Measurements from ENCODE around the gene KIF12.

KIF12 gene

GRCh38 chr9:114126247-114127060 lies 27.4 kb upstream of the KIF12 start:
- TF ChIP-seq CTCF (IDR thresholded peaks at IDR 0.05): no peak

DNA sequence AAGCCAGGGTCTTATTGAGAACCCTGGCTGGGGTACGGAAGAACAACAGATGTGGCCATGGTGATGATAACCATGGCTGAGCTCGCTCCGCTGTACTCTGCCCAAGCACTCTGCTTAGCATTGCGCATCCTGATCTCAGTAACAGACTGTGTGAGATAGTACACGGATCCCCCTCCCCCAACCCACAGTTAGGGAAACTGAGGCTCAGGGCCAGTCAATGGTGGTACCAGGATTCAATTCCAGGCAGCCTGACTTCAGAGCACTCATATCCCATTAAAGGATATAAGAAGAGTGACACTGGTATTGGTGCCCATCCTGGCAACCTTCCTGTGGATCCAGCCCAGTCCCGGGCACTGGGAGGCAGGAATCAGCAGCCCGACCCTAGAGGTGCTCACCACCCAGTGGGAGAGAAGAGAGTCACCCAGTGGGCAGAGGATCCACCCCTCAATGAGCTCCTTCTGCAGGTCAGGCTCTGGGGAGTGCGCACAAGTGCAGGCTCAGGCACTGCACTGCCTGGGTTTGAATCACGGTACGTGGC lies 26.5 kb upstream of the KIF12 start:
- no peak for TF ChIP-seq CTCF (IDR thresholded peaks at IDR 0.05)

- no peak for TF ChIP-seq CTCF (IDR thresholded peaks at IDR 0.05)
Observed at GRCh38 chr9:114124666-114125475, 25.8 kb upstream of the KIF12 start.

DNA sequence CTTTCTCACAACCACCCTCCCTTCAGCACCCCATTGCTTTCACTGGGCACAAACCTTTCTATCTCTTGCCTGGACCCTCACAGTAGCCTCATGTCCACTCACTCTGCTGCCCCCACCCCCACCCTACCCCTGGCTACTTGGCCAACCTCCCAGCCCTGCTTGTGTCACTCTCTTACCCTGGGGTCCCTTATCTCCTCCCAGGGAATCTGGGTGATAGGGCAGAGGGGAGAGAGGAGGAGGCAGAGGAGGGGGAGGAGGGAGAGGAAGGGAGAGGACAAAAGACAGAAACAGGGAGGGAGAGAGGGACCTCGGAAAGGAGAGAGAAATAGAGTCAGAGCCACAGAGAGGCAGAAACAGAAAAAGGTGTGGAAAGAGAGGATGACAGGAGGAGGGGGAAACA lies 25.0 kb upstream of the KIF12 start:
- no peak for TF ChIP-seq CTCF (IDR thresholded peaks at IDR 0.05)

GRCh38 chr9:114123031-114123977 lies 24.2 kb upstream of the KIF12 start:
- TF ChIP-seq CTCF (IDR thresholded peaks at IDR 0.05): no peak

DNA sequence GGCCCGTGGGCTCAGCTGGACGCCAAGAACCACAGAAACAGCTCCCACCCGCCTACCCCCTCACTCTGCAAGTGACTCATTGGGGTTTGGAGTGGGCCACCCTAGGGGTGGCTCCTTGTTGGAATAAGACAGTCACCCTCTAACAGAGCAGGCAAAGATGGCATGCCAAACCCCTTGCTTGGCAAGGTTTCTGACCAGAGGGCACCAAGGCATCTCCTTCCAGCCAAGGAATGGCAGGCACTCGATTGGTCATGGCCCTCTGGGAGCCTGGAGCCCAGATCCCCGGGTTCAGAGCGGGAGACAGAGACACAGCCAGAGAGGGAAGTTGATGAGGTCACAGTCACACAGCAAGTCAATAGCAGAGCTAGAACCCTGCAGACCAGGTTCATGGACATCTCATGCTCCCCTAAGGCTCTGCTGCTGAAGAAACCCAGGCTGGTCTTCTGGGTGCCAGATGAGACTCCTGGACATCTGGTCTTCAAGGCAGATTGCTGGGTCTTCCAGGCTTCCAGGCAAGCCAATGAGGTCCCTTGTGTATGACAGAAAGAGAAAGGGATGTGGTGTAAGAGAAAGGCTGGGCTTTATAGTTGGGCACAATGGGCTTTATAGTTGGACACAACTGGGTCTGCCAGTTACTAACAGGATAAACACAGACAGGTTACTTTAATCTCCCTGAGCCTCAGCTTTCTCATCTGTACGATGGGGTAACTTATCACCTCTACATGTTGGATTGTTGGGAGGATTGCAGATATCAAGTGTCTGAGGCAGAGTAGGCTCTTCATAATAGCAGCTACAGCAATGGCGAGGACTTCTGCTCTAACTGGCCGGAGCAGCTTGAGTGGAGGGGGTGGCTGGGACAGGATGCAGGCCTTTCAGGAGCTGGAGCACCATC lies 23.3 kb upstream of the KIF12 start:
- TF ChIP-seq CTCF (IDR thresholded peaks at IDR 0.05): no peak
